HCT116 (cell line): Measurements from ENCODE around the gene GNPTAB. TPM values are rescaled to one million over a fixed set of nuclear protein-coding genes. Genes with fewer than 3 reads are reported as not detected.

ENCODE experiments used
- ATAC-seq: fragments of 200-7000 bp; cut with Tn5 transposase; 2 replicates; pipeline ENCODE4 v1.9.1; 2020; ENCODE audit warnings: mild to moderate bottlenecking, moderate library complexity
- BruUV-seq: library from RNA; stranded (reverse); fragments of 400-500 nt; replicated peaks from 2 replicates; lab custom pipeline; 2021; lab: Mats Ljungman, UMichigan
- CTCF ChIA-PET: fragments of 300-600 bp; sonication (Branson Sonifier 250); formaldehyde crosslinking; loops from one replicate; lab custom pipeline; 2021; ENCODE audit warnings: antibody characterized with exemption; lab: Charles Lee
- POLR2A ChIA-PET: fragments of 300-600, 350-600 bp; sonication (Branson Sonifier 250); formaldehyde crosslinking; loops from one replicate; lab custom pipeline; 2021; ENCODE audit warnings: antibody characterized with exemption; lab: Charles Lee
- RAD21 ChIA-PET, 2 experiments: fragments of 300-600 bp; sonication (Branson Sonifier 250); formaldehyde crosslinking; loops; one replicate each; lab custom pipeline; 2023; ENCODE audit warnings: low total read pairs in 2 of 2; ENCODE audit not compliant: uncharacterized antibody in 2 of 2, unreplicated experiment in 2 of 2, low non-redundant PET in 1 of 2; lab: Charles Lee
- DNase-seq: peaks from one replicate; pipeline ENCODE4 v3.0.0-alpha.2; 2010; ENCODE audit warnings: low read depth, low spot score
- H2AFZ ChIP-seq: fragments of 200-600 bp; shearing (Covaris generic), sonication (generic); 2 replicates; pipeline ENCODE4 v1.6.1; 2017; ENCODE audit warnings: low read depth, mixed run types, mixed read lengths, antibody characterized with exemption, low read length; ENCODE audit not compliant: poor library complexity, severe bottlenecking
- H3K27ac ChIP-seq: 2 replicates; pipeline ENCODE4 v1.5.1; 2012; ENCODE audit warnings: low read depth, low read length
- H3K27me3 ChIP-seq: fragments of 200-600 bp; sonication (generic); 2 replicates; pipeline ENCODE4 v1.6.1; 2016; ENCODE audit warnings: mixed run types, low read length, mixed read lengths; ENCODE audit not compliant: insufficient read depth
- H3K36me3 ChIP-seq, 2 experiments: fragments of 200-500 bp in 1 of 2; fragments of 200-600 bp in 1 of 2; sonication (Bioruptor generic) in 1 of 2; sonication (generic) in 1 of 2; 2 replicates each; pipeline versions ENCODE4 v1.5.1 to v1.6.1; 2014 to 2016; ENCODE audit warnings: low read length in 2 of 2, inconsistent platforms in 1 of 2, mixed read lengths in 1 of 2, mixed run types in 1 of 2; ENCODE audit not compliant: insufficient read depth in 2 of 2, control insufficient read depth in 1 of 2
- H3K4me1 ChIP-seq, 2 experiments: fragments of 200-600 bp in 1 of 2; sonication (generic) in 1 of 2; 2 replicates each; pipeline versions ENCODE4 v1.5.1 to v1.6.1; 2012 to 2017; ENCODE audit warnings: low read length in 2 of 2, inconsistent platforms in 1 of 2, mild to moderate bottlenecking in 1 of 2, mixed read lengths in 1 of 2, mixed run types in 1 of 2, moderate library complexity in 1 of 2; ENCODE audit not compliant: insufficient read depth in 2 of 2, control insufficient read depth in 1 of 2
- H3K4me2 ChIP-seq: fragments of 200-600 bp; sonication (generic); 2 replicates; pipeline ENCODE4 v1.6.1; 2017; ENCODE audit warnings: mixed run types, low read length, mixed read lengths
- H3K4me3 ChIP-seq, 2 experiments: fragments of 200-600 bp in 1 of 2; sonication (generic) in 1 of 2; replicated peaks in 1 of 2; 2 replicates each; pipeline ENCODE4 v1.5.1; 2011 to 2016; ENCODE audit warnings: low read length in 2 of 2, control low read depth in 1 of 2, low read depth in 1 of 2, mild to moderate bottlenecking in 1 of 2, mixed read lengths in 1 of 2, mixed run types in 1 of 2
- H3K79me2 ChIP-seq: fragments of 200-600 bp; sonication (generic); 2 replicates; pipeline ENCODE4 v1.6.1; 2017; ENCODE audit warnings: mild to moderate bottlenecking, mixed run types, low read length, moderate library complexity, mixed read lengths; ENCODE audit not compliant: insufficient read depth
- H3K9ac ChIP-seq: fragments of 200-600 bp; sonication (generic); 2 replicates; pipeline ENCODE4 v1.6.1; 2016; ENCODE audit warnings: low read length, mixed read lengths
- H3K9me2 ChIP-seq: fragments of 200-600 bp; sonication (generic), shearing (Covaris generic); 2 replicates; pipeline ENCODE4 v1.6.1; 2017; ENCODE audit warnings: mixed run types, mild to moderate bottlenecking, moderate library complexity; ENCODE audit not compliant: insufficient read depth
- H3K9me3 ChIP-seq, 2 experiments: fragments of 200-500 bp in 1 of 2; fragments of 200-600 bp in 1 of 2; sonication (Bioruptor generic) in 1 of 2; sonication (generic) in 1 of 2; 2 replicates each; pipeline ENCODE4 v1.6.1; 2014 to 2017; ENCODE audit warnings: low read length in 2 of 2, mixed read lengths in 2 of 2, inconsistent platforms in 1 of 2, low read depth in 1 of 2, mild to moderate bottlenecking in 1 of 2, mixed run types in 1 of 2, moderate library complexity in 1 of 2; ENCODE audit not compliant: control insufficient read depth in 1 of 2, insufficient read depth in 1 of 2
- H4K20me1 ChIP-seq: fragments of 200-600 bp; sonication (generic), shearing (Covaris generic); 2 replicates; pipeline ENCODE4 v1.6.1; 2017; ENCODE audit warnings: mixed run types, mild to moderate bottlenecking, moderate library complexity; ENCODE audit not compliant: insufficient read depth
- CEBPB ChIP-seq: IDR thresholded peaks from 2 replicates; pipeline ENCODE4 v1.6.1; 2012; ENCODE audit warnings: low read depth
- CTCF ChIP-seq, 3 experiments: fragments of 200-600 bp in 1 of 3; sonication (generic) in 1 of 3; IDR thresholded peaks in 2 of 3; conservative IDR thresholded peaks in 1 of 3; 2 replicates each; pipeline ENCODE4 v1.5.1; 2012 to 2017; ENCODE audit warnings: low read depth in 2 of 3, low read length in 2 of 3, antibody characterized with exemption in 1 of 3, borderline replicate concordance in 1 of 3, control low read depth in 1 of 3, mild to moderate bottlenecking in 1 of 3, mixed read lengths in 1 of 3, mixed run types in 1 of 3, moderate library complexity in 1 of 3; ENCODE audit not compliant: insufficient read depth in 1 of 3
- EGR1 ChIP-seq: IDR thresholded peaks from 2 replicates; pipeline ENCODE4 v1.6.1; 2012; ENCODE audit warnings: low read depth
- ELF1 ChIP-seq: IDR thresholded peaks from 2 replicates; pipeline ENCODE4 v1.6.1; 2012; ENCODE audit warnings: low read depth, borderline replicate concordance
- EZH2phosphoT487 ChIP-seq: fragments of 200-600 bp; IDR thresholded peaks from 2 replicates; pipeline ENCODE4 v1.6.1; 2018; ENCODE audit warnings: antibody characterized with exemption, borderline replicate concordance
- RAD21 ChIP-seq: IDR thresholded peaks from 2 replicates; pipeline ENCODE4 v1.6.1; 2012; ENCODE audit warnings: low read depth, mild to moderate bottlenecking
- REST ChIP-seq: IDR thresholded peaks from 2 replicates; pipeline ENCODE4 v1.6.1; 2012; ENCODE audit warnings: low read depth
- SRF ChIP-seq: IDR thresholded peaks from 2 replicates; pipeline ENCODE4 v1.6.1; 2012; ENCODE audit warnings: low read depth
- ZBTB33 ChIP-seq: IDR thresholded peaks from 2 replicates; pipeline ENCODE4 v1.6.1; 2011; ENCODE audit warnings: mild to moderate bottlenecking, low read length, moderate library complexity; ENCODE audit not compliant: insufficient replicate concordance; ENCODE audit errors: extremely low read depth
- intact Hi-C: fragments of 100-400 bp; cut with micrococcal nuclease; formaldehyde crosslinking; loops from 2 replicates; pipeline ENCODE4 v1.10.0; 2022
- total RNA-seq: library from RNA; stranded (reverse); gene quantifications from one replicate; pipeline ENCODE4 v1.2.1, GENCODE V29; 2021; ENCODE audit not compliant: unreplicated experiment

The GNPTAB gene
- total RNA-seq, 1 experiment from 2014 or later: 41.4 TPM

- intact Hi-C loops: loop anchor here (1.0 kb wide), 1 partner anchor 7 kb away; no protein-coding TSS in a partner anchor
- Histone ChIP-seq H3K9me3 (no peaks in the 10 kb centered on the region), H4K20me1 (peaks cover 6% of the 10 kb centered on the region; the same call in 1 of the 2 replicates), H3K9ac (no peak overlapping the region), H3K79me2 (peaks cover 71% of the 10 kb centered on the region), H3K27ac (no peak overlapping the region), H3K4me2 (no peak overlapping the region), H3K9me2 (no peaks in the 10 kb centered on the region), H3K27me3 (no peaks in the 10 kb centered on the region), H2AFZ (no peak overlapping the region), H3K36me3 (no peaks in the 10 kb centered on the region), H3K4me1 (no peaks in the 10 kb centered on the region), H3K4me3 (no peak overlapping the region)
- CTCF ChIA-PET: no interaction called here
- RAD21 ChIA-PET: no interaction called here
- no TSS peak for BruUV-seq
- no peak for DNase-seq
- ATAC-seq: no peak
- POLR2A ChIA-PET: no interaction called here
- no peak for TF ChIP-seq RAD21
- TF ChIP-seq ZBTB33: no peak
- no peak for TF ChIP-seq SRF
- no peak for TF ChIP-seq REST
- TF ChIP-seq EGR1: no peak
- TF ChIP-seq CTCF (IDR thresholded peaks at IDR 0.05 in 2 of 3, conservative IDR thresholded peaks at IDR 0.05 in 1 of 3; ENCODE audit: borderline replicate concordance in 1 of 3, insufficient read depth in 1 of 3, low read depth in 2 of 3, low read length in 2 of 3): no peak
- no peak for TF ChIP-seq ELF1
- no peak for TF ChIP-seq CEBPB
- no peak for TF ChIP-seq EZH2phosphoT487
These were observed 116.8 kb downstream of the GNPTAB start for GRCh38 chr12:101713930-101714329.
